ENCODE data around the gene ALG8. TPM values are rescaled to one million over a fixed set of nuclear protein-coding genes. Genes with fewer than 3 reads are reported as not detected.

The ALG8 gene
- total and polyA plus RNA-seq, 2 of the 8 experiments (the other 6 are each of a cell fraction or from before 2014, with no cell fraction given): 66.7 to 84.3 TPM

GRCh38 chr11:78112582-78113275 lies 26.7 kb downstream of the ALG8 start (continued):
- TF ChIP-seq CHD1 (IDR thresholded peaks at IDR 0.05; ENCODE audit: low read depth, low read length) (no peak), GTF2F1 (IDR thresholded peaks at IDR 0.05; ENCODE audit: borderline replicate concordance, low read depth, low read length) (no peak), KDM5A (IDR thresholded peaks at IDR 0.05; ENCODE audit: low read length) (no peak)
